Spleen (tissue), 7 donors: ENCODE results near the gene DUS1L.

Source experiments
- CTCF ChIP-seq, 11 experiments: fragments of 200-600 bp in 7 of 11; fragments of 450-650 bp in 4 of 11; sonication (generic) in 4 of 11; IDR thresholded peaks in 8 of 11; conservative IDR thresholded peaks in 3 of 11; 1 replicate in 7 of 11; 2 replicates in 4 of 11; pipeline versions ENCODE4 v1.4.0 to v1.8.0; 2016 to 2021; ENCODE audit warnings: antibody characterized with exemption in 11 of 11, inconsistent platforms in 4 of 11, mild to moderate bottlenecking in 1 of 11
- POLR2A ChIP-seq, 3 donors: fragments of 450-650 bp; IDR thresholded peaks; one replicate each; pipeline ENCODE4 v1.5.1; 2017; ENCODE audit warnings: antibody characterized with exemption in 3 of 3, mild to moderate bottlenecking in 1 of 3
- donor health status: DM: no; HTN: no; CAD: no; lungs with moderate emphysema.
- donor health status: DM: no; HTN: no; CAD: no.
- donor health status: DM: no; HTN: no; CAD: no.

GRCh38 chr17:82029990-82030469 lies 35.6 kb downstream of the DUS1L start:
- TF ChIP-seq CTCF (IDR thresholded peaks at IDR 0.05 in 8 of 11, conservative IDR thresholded peaks at IDR 0.05 in 3 of 11) (no peak), POLR2A (IDR thresholded peaks at IDR 0.05) (no peak)
